Keratinocyte (primary cell): ENCODE results near the gene TSGA10. TPM values are rescaled to one million over a fixed set of nuclear protein-coding genes. Genes with fewer than 3 reads are reported as not detected.
"Not testable (repeated sequence)": the region's sequence is repeated elsewhere in the genome, so short reads cannot be mapped to it uniquely, and the experiment has no call there.

Source experiments
- DNase-seq: peaks from one replicate; pipeline ENCODE4 v3.0.0-alpha.2; 2011; ENCODE audit warnings: low read depth, missing footprints, low spot score
- FAIRE-seq: peaks from 2 replicates; lab custom pipeline; 2011; peaks lifted over from hg19 to GRCh38; lab: Jason Lieb, UNC
- H2AFZ ChIP-seq: 2 replicates; pipeline ENCODE4 v1.6.0; 2012; ENCODE audit warnings: low read length, control low read depth, inconsistent platforms; ENCODE audit not compliant: control insufficient read depth
- H3K27ac ChIP-seq: 2 replicates; pipeline ENCODE4 v1.5.1; 2011; ENCODE audit warnings: low read length; ENCODE audit not compliant: control insufficient read depth, insufficient read depth
- H3K27me3 ChIP-seq: 3 replicates; pipeline ENCODE4 v1.6.0; 2011; ENCODE audit warnings: low read length; ENCODE audit not compliant: control insufficient read depth, insufficient read depth; ENCODE audit errors: extremely low read depth
- H3K36me3 ChIP-seq, 2 experiments: 2 replicates in 1 of 2; 3 replicates in 1 of 2; pipeline ENCODE4 v1.5.1; 2011; ENCODE audit warnings: low read length in 2 of 2, mild to moderate bottlenecking in 1 of 2; ENCODE audit not compliant: control insufficient read depth in 2 of 2, insufficient read depth in 2 of 2; ENCODE audit errors: extremely low read depth in 1 of 2
- H3K4me1 ChIP-seq: 3 replicates; pipeline ENCODE4 v1.5.1; 2011; ENCODE audit warnings: low read length; ENCODE audit not compliant: control insufficient read depth, insufficient read depth; ENCODE audit errors: extremely low read depth
- H3K4me2 ChIP-seq: 3 replicates; pipeline ENCODE4 v1.6.0; 2011; ENCODE audit warnings: low read depth, low read length; ENCODE audit not compliant: control insufficient read depth, insufficient read depth; ENCODE audit errors: extremely low read depth
- H3K4me3 ChIP-seq, 3 experiments: fragments of 200-600 bp in 1 of 3; sonication (generic) in 1 of 3; 2 replicates in 2 of 3; 3 replicates in 1 of 3; pipeline ENCODE4 v1.5.1; 2011 to 2016; ENCODE audit warnings: low read length in 3 of 3, mild to moderate bottlenecking in 3 of 3, control low read depth in 2 of 3, inconsistent platforms in 1 of 3, low read depth in 1 of 3, mixed read lengths in 1 of 3, mixed run types in 1 of 3, moderate library complexity in 1 of 3; ENCODE audit not compliant: control insufficient read depth in 2 of 3, insufficient read depth in 2 of 3; ENCODE audit errors: extremely low read depth in 1 of 3
- H3K79me2 ChIP-seq: 2 replicates; pipeline ENCODE4 v1.6.0; 2012; ENCODE audit warnings: low read length; ENCODE audit not compliant: control insufficient read depth, insufficient read depth
- H3K9ac ChIP-seq: 3 replicates; pipeline ENCODE4 v1.6.0; 2011; ENCODE audit warnings: low read length; ENCODE audit not compliant: control insufficient read depth, insufficient read depth; ENCODE audit errors: extremely low read depth
- H3K9me1 ChIP-seq: 3 replicates; pipeline ENCODE4 v1.6.0; 2011; ENCODE audit warnings: low read length; ENCODE audit not compliant: control insufficient read depth, insufficient read depth; ENCODE audit errors: extremely low read depth
- H3K9me3 ChIP-seq: 2 replicates; pipeline ENCODE4 v1.5.1; 2012; ENCODE audit warnings: low read depth, low read length; ENCODE audit not compliant: control insufficient read depth
- H4K20me1 ChIP-seq: 3 replicates; pipeline ENCODE4 v1.6.0; 2011; ENCODE audit warnings: low read length; ENCODE audit not compliant: control insufficient read depth, insufficient read depth; ENCODE audit errors: extremely low read depth
- EZH2 ChIP-seq: IDR thresholded peaks from one replicate; pipeline ENCODE4 v1.6.1; 2012; ENCODE audit warnings: inconsistent platforms, mild to moderate bottlenecking, low read length, moderate library complexity
- dilution Hi-C: fragments of 300-500 bp; cut with MboI; formaldehyde crosslinking; loops from one replicate; pipeline ENCODE4 v1.7.0; 2020; ENCODE audit warnings: low sequenced_read_pairs; ENCODE audit not compliant: extremely low pct_ligation_motif_present
- polyA plus RNA-seq, 5 experiments: library from polyadenylated mRNA; depleted of rRNA in 3 of 5; stranded (reverse) in 3 of 5; stranded (forward) in 1 of 5; unstranded in 1 of 5; fragments of >200 nt; gene quantifications; 1 replicate in 1 of 5; 2 replicates in 3 of 5; 3 replicates in 1 of 5; pipeline versions ENCODE4 v1.2.1 to v1.2.3, GENCODE V29; 2011 to 2012; ENCODE audit warnings: missing spikeins in 2 of 5, low read depth in 1 of 5, low replicate concordance in 1 of 5
- TF ChIP-seq, protein P1 (sequence below), 3 experiments: IDR thresholded peaks in 1 of 3; conservative IDR thresholded peaks in 1 of 3; optimal IDR thresholded peaks in 1 of 3; 2 replicates in 2 of 3; 3 replicates in 1 of 3; pipeline versions ENCODE3 to v1.5.1; 2011; ENCODE audit warnings: low read length in 3 of 3, mild to moderate bottlenecking in 3 of 3, moderate library complexity in 2 of 3, control low read depth in 1 of 3, inconsistent platforms in 1 of 3; ENCODE audit not compliant: insufficient read depth in 2 of 3; ENCODE audit errors: extremely low read depth in 1 of 3

The TSGA10 gene
- polyA plus RNA-seq, 1 donor (not counting 4 experiments of a cell fraction or from before 2014, with no cell fraction given): 2.4 TPM

DNA sequence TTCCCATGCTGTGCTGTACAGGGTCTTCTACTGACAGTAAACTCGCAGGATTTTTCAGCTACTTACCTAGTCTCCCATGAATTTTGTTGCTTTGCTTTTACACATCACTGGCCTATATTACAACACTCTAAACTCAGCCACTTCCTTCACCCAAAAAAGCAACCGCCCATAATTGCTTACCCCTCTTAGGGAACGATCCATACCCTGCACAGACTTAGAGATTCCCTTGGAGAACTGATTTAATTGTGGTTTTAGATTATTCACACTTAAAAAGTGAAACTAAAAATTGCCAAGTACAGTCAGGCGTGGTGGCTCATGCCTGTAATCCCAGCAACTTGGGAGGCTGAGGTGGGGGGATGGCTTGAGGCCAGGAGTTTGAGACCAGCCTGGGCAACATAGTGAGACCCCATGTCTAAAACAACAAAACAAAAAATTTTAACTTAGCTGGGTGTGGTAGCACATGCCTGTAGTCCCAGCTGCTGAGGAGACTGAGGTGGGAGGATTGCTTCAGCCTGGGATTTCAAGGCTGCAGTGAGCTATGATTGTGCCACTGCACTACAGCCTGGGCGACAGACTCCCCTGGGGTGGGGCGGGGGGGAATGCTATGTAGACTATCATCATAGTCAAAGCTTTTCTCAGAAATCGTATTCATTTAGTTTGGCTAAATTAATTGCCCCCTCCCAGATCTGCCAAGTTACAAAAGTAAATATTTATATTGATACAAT lies 45.5 kb upstream of the TSGA10 start:
- DNase-seq: no peak
- H3K4me2 ChIP-seq: no peak overlapping the region
- no peak overlapping the region for H3K4me3 ChIP-seq
- no peaks in the 10 kb centered on the region for H3K27me3 ChIP-seq
- FAIRE-seq: no peak
- H3K79me2 ChIP-seq: no peaks in the 10 kb centered on the region
- no peak overlapping the region for H2AFZ ChIP-seq
- H3K9ac ChIP-seq: no peak overlapping the region
- dilution Hi-C loops: no loop called here
- H3K27ac ChIP-seq: no peak overlapping the region
- H3K36me3 ChIP-seq: peaks cover 5% of the 10 kb centered on the region in 2 experiments
- no peaks in the 10 kb centered on the region for H4K20me1 ChIP-seq
- H3K4me1 ChIP-seq: no peaks in the 10 kb centered on the region
- H3K9me3 ChIP-seq: no peaks in the 10 kb centered on the region
- no peak for TF ChIP-seq EZH2
- H3K9me1 ChIP-seq: no peaks in the 10 kb centered on the region

DNA sequence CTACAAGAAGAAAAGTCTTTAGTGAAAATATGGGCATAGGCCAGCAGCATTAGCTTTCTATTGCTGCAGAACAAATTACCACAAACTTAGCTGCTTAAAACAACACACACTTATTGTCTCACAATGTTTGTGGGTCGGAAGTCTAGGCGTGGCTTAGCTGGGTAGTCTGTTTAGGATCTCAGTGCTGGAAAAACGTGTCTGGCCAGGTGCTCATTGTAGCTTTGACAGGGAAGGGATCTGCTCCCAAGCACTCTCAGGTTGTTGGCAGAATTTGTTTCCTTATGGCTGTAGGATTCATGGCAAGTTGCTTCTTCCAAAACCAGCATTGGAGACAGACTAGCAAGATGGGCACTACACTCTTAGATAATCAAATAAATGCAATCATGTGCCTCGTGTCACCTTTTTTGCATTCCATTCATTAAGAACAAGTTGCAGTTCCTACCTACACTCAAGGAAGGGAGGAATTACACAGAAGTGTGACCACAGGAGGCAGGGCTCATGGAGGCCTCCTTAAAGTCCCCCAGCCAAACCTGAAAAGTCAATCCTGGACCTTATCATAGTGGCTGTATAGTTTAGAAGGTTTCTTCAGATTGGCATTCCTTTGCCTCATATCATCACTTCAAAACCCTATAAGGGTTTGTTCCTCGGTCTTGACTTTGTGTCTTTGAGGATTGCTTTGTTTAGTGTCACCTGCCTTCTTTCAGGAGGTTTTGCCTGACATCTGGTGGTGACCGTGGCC lies 43.5 kb upstream of the TSGA10 start:
- Histone ChIP-seq H3K9me3 (no peaks in the 10 kb centered on the region), H2AFZ (no peak overlapping the region), H3K4me2 (no peak overlapping the region), H3K9ac (no peak overlapping the region), H3K9me1 (no peaks in the 10 kb centered on the region), H3K36me3 (peaks cover 5 to 6% of the 10 kb centered on the region in 2 experiments), H3K27me3 (no peaks in the 10 kb centered on the region), H4K20me1 (no peaks in the 10 kb centered on the region), H3K79me2 (no peaks in the 10 kb centered on the region), H3K4me1 (no peaks in the 10 kb centered on the region), H3K4me3 (no peak overlapping the region), H3K27ac (no peak overlapping the region)
- FAIRE-seq (no peak), DNase-seq (no peak)
- no peak for TF ChIP-seq EZH2
- TF ChIP-seq, protein P1, sequence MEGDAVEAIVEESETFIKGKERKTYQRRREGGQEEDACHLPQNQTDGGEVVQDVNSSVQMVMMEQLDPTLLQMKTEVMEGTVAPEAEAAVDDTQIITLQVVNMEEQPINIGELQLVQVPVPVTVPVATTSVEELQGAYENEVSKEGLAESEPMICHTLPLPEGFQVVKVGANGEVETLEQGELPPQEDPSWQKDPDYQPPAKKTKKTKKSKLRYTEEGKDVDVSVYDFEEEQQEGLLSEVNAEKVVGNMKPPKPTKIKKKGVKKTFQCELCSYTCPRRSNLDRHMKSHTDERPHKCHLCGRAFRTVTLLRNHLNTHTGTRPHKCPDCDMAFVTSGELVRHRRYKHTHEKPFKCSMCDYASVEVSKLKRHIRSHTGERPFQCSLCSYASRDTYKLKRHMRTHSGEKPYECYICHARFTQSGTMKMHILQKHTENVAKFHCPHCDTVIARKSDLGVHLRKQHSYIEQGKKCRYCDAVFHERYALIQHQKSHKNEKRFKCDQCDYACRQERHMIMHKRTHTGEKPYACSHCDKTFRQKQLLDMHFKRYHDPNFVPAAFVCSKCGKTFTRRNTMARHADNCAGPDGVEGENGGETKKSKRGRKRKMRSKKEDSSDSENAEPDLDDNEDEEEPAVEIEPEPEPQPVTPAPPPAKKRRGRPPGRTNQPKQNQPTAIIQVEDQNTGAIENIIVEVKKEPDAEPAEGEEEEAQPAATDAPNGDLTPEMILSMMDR (optimal IDR thresholded peaks at IDR 0.05 in 1 of 3, IDR thresholded peaks at IDR 0.05 in 1 of 3, conservative IDR thresholded peaks at IDR 0.05 in 1 of 3; ENCODE audit: extremely low read depth in 1 of 3, insufficient read depth in 2 of 3, low read length in 3 of 3): no peak
- dilution Hi-C loops: no loop called here

DNA sequence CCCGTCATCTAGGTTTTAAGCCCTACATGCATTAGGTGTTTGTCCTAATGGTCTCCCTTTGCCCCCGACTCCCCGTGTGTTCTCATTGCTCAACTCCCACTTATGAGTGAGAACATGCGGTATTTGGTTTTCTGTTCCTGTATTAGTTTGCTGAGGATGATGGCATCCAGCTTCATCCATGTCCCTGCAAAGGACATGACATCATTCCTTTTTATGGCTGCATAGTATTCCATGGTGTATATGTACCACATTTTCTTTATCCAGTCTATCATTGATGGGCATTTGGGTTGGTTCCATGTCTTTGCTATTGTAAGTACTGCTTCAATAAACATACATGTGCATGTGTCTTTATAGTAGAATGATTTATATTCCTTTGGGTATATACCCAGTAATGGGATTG lies 37.6 kb upstream of the TSGA10 start:
- H3K36me3 ChIP-seq, dilution Hi-C loops, H3K4me3 ChIP-seq, H3K27ac ChIP-seq, H2AFZ ChIP-seq, FAIRE-seq, H3K9me1 ChIP-seq, H3K9me3 ChIP-seq, H4K20me1 ChIP-seq, H3K4me1 ChIP-seq, H3K9ac ChIP-seq, H3K4me2 ChIP-seq, DNase-seq, H3K27me3 ChIP-seq: not testable (repeated sequence)
- peaks cover 28% of the 10 kb centered on the region for H3K79me2 ChIP-seq
